ENCODE measurements around the gene MILR1. TPM values are rescaled to one million over a fixed set of nuclear protein-coding genes. Genes with fewer than 3 reads are reported as not detected.

Gene MILR1
- total RNA-seq, 4 donors from 2014 or later = 3.1 to 27.0 (median 6.4) TPM

GRCh38 chr17:64499805-64500486 lies 51.0 kb downstream of the MILR1 start:
- no peak overlapping the region for H3K27ac ChIP-seq
- no peak overlapping the region for H3K4me3 ChIP-seq
- no peak for TF ChIP-seq EP300 (IDR thresholded peaks at IDR 0.05)
- no peak for TF ChIP-seq POLR2A (IDR thresholded peaks at IDR 0.05)
- TF ChIP-seq, protein P1, sequence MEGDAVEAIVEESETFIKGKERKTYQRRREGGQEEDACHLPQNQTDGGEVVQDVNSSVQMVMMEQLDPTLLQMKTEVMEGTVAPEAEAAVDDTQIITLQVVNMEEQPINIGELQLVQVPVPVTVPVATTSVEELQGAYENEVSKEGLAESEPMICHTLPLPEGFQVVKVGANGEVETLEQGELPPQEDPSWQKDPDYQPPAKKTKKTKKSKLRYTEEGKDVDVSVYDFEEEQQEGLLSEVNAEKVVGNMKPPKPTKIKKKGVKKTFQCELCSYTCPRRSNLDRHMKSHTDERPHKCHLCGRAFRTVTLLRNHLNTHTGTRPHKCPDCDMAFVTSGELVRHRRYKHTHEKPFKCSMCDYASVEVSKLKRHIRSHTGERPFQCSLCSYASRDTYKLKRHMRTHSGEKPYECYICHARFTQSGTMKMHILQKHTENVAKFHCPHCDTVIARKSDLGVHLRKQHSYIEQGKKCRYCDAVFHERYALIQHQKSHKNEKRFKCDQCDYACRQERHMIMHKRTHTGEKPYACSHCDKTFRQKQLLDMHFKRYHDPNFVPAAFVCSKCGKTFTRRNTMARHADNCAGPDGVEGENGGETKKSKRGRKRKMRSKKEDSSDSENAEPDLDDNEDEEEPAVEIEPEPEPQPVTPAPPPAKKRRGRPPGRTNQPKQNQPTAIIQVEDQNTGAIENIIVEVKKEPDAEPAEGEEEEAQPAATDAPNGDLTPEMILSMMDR (IDR thresholded peaks at IDR 0.05) = no peak
- H3K27me3 ChIP-seq = no peaks in the 10 kb centered on the region
- no peak for DNase-seq (ENCODE audit: low spot score in 2 of 2)
- no peaks in the 10 kb centered on the region for H3K9me3 ChIP-seq
- H3K4me1 ChIP-seq = peaks cover 0 to 88% (median 40%) of the 10 kb centered on the region in 4 donors
- 77 to 78% methylated on average over 6 of the region's 6 CpGs for WGBS, 2 donors
- H3K36me3 ChIP-seq = peaks cover 15 to 69% (median 49%) of the 10 kb centered on the region in 3 donors

- H3K4me3 ChIP-seq = no peak overlapping the region
- 86 to 89% methylated on average over 8 of the region's 8 CpGs for WGBS, 2 donors
- TF ChIP-seq POLR2A (IDR thresholded peaks at IDR 0.05) (no peak), EP300 (IDR thresholded peaks at IDR 0.05) (no peak)
- H3K4me1 ChIP-seq = peaks cover 0 to 83% (median 35%) of the 10 kb centered on the region in 4 donors
- no peak for DNase-seq (ENCODE audit: low spot score in 2 of 2)
- no peaks in the 10 kb centered on the region for H3K9me3 ChIP-seq
- no peaks in the 10 kb centered on the region for H3K27me3 ChIP-seq
- peaks cover 15 to 69% (median 49%) of the 10 kb centered on the region in 3 donors for H3K36me3 ChIP-seq
- H3K27ac ChIP-seq = no peak overlapping the region
Observed at GRCh38 chr17:64500487-64500859, 51.6 kb downstream of the MILR1 start.

DNA sequence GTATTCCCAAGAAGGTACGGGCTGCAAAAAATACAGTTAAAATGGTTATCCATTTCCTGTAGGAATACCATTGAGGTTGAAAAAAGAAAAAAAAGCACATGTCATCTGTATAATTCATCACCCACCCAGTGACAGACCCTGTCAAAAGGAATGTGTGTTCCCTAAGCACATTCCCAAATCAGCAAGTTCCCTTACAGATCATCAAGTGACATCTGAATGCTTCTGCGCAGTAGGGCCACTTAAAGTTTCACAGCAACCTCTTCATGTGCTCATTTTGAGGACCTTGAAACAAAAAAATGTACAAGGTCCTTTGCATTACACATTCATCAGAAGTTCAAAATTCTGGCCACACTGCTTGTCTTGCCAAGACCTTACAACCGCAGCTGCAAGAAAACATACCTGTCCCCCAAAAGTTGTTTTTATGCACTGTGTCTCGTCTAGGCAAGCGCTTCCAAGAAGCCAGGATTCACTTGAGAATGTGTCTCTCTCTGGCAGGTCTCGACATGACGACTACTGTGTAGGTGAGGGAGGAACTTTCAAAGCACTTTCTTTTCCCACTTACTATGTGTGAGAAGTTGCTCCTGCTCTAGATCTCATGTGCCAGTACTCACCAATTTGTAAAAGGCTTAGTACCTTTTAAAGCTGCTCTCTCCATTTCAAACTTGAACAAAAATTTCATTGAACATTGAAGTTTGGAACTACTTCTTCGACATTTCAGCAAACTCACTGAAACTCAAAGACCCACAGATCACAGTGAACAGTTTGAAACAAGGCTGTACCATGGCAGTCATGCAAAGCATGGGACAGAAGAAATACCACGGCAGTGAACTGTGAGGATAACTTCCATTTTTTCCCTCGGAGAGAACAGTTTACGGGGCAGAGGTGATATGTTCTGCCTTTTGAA lies 52.2 kb downstream of the MILR1 start:
- Histone ChIP-seq H3K36me3 (peaks cover 15 to 69% (median 49%) of the 10 kb centered on the region in 3 donors), H3K9me3 (no peaks in the 10 kb centered on the region), H3K4me1 (peaks cover 0 to 77% (median 28%) of the 10 kb centered on the region in 4 donors), H3K27me3 (no peaks in the 10 kb centered on the region), H3K4me3 (no peak overlapping the region), H3K27ac (no peak overlapping the region)
- DNase-seq (ENCODE audit: low spot score in 2 of 2) = no peak
- 80 to 82% methylated on average over 11 of the region's 11 CpGs for WGBS, 2 donors
- TF ChIP-seq, protein P1 (IDR thresholded peaks at IDR 0.05) = no peak
- TF ChIP-seq POLR2A (IDR thresholded peaks at IDR 0.05) (no peak), EP300 (IDR thresholded peaks at IDR 0.05) (no peak)

- peaks cover 0 to 75% (median 27%) of the 10 kb centered on the region in 4 donors for H3K4me1 ChIP-seq
Observed at GRCh38 chr17:64502021-64502420, 53.1 kb downstream of the MILR1 start.

GRCh38 chr17:64502809-64503208 lies 53.9 kb downstream of the MILR1 start:
- peaks cover 0 to 71% (median 29%) of the 10 kb centered on the region in 4 donors for H3K4me1 ChIP-seq
- TF ChIP-seq, protein P1 (IDR thresholded peaks at IDR 0.05) = no peak
- no peak for TF ChIP-seq POLR2A (IDR thresholded peaks at IDR 0.05)
- 64 to 76% methylated on average over 2 of the region's 2 CpGs for whole genome bisulfite sequencing, 2 donors
- H3K9me3 ChIP-seq = no peaks in the 10 kb centered on the region
- no peak overlapping the region for H3K4me3 ChIP-seq
- peaks cover 15 to 64% (median 49%) of the 10 kb centered on the region in 3 donors for H3K36me3 ChIP-seq
- no peaks in the 10 kb centered on the region for H3K27me3 ChIP-seq
- DNase-seq (ENCODE audit: low spot score in 2 of 2) = no peak
- H3K27ac ChIP-seq = peak overlapping the region in 1 of 4 donors; percentile 96

More at GRCh38 chr17:64502021-64502420, 53.1 kb downstream of the MILR1 start:
- H3K27ac ChIP-seq = peak overlapping the region in 1 of 4 donors; percentile 96
- H3K9me3 ChIP-seq = no peaks in the 10 kb centered on the region
- TF ChIP-seq POLR2A (IDR thresholded peaks at IDR 0.05) = no peak
- TF ChIP-seq, protein P1 (IDR thresholded peaks at IDR 0.05) = no peak
- TF ChIP-seq EP300 (IDR thresholded peaks at IDR 0.05) = no peak
- no peak for DNase-seq (ENCODE audit: low spot score in 2 of 2)
- WGBS, 2 donors = 65 to 73% methylated on average over 3 of the region's 3 CpGs
- H3K36me3 ChIP-seq = peaks cover 15 to 69% (median 49%) of the 10 kb centered on the region in 3 donors
- H3K4me3 ChIP-seq = no peak overlapping the region
- H3K27me3 ChIP-seq = no peaks in the 10 kb centered on the region
